HG03159 (cell line): ENCODE data around the gene ABHD15.

Experiments used
- ATAC-seq: cut with Tn5 transposase; IDR thresholded peaks from one replicate; pipeline ENCODE4 v1.9.1; 2021; ENCODE audit warnings: mild to moderate bottlenecking, moderate library complexity; ENCODE audit not compliant: unreplicated experiment

ABHD15 gene

DNA sequence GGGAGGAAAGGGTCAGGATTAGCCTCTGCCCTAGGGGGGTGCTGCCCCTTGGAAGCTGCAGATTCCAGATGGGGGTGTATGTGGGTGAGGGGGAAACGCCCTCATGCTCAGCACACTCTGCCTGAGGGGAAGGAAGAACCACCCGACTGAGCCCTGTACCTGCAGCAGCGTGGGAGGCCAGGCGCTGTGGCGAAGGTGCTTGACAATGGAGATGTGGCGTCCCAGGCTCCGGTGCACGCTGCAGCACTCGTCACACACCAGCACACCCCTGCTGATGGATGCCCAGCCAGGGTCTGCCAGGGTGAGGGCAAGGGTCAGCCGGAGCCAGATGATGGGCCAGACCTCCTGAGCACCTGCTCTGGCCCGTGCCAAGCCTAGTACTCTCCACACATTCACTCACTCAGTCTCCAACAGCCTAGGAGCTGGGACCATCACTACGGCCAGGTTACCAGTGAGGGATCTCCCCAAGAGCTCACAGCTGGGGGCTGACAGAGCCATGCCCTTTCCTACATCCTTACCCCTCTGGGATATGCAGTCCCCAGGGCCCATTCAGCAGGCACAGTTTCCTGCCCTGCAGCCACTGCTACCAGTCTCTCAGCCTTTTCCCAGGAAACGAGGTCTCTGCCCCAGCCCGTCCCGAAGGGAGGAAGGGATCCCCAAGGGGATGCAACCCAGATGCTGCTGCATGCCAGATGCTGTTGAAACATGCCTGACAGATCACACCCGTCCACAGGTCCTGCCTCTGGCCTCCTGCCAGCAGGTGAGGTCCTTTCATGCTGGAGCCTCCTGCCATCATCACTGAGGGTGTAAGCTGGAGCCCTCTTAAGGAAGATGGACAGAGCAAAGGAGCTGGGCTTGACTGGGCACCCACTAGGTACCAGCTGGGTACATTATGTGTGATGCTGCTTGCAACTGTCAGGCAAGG, 16.7 kb upstream of the ABHD15 start:
- no peak for ATAC-seq

DNA sequence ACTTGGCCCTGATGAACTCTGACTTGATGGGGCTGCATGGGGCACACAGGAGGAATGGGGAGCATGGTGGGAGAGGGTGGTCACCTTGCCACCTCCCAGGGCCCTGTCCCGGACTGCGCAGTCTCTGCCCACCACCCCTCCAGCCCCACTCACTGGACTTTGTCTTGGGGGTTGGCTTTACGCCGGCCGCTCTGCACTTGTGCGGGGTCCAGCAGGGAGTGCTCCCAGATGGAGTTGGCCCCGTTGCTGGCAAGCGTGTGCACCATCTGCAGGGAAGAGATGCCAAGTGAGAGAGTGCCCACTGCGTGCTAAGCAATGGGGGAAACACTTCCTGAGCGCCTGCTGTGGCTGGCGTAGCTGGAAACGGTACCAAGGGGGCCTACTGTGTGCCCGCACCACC, 15.9 kb upstream of the ABHD15 start:
- no peak for ATAC-seq

DNA sequence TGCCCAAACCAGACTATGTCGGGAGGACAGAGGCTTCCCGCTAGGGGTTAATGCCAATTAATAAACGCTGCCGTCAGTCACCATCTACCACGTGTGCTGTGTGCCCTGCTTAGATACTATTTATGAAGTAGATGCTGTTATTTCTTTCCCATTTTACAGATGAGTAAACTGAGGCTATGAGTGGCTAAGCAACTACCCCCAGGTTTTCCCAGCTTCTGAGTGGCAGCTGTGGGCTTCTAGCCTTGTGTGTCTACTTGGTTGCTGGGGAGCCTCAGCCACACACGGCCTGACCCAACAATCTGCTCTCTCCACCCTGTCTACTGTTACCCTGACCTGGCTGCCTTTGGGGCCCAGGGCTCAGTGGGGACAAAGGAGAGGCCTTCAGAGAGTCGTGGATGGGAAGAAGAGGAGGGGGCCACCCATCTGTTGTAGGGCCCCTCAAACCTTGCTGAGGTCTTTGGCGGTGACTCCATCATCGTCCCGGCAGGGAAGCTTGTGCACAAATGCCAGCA, 15.5 kb upstream of the ABHD15 start:
- no peak for ATAC-seq

DNA sequence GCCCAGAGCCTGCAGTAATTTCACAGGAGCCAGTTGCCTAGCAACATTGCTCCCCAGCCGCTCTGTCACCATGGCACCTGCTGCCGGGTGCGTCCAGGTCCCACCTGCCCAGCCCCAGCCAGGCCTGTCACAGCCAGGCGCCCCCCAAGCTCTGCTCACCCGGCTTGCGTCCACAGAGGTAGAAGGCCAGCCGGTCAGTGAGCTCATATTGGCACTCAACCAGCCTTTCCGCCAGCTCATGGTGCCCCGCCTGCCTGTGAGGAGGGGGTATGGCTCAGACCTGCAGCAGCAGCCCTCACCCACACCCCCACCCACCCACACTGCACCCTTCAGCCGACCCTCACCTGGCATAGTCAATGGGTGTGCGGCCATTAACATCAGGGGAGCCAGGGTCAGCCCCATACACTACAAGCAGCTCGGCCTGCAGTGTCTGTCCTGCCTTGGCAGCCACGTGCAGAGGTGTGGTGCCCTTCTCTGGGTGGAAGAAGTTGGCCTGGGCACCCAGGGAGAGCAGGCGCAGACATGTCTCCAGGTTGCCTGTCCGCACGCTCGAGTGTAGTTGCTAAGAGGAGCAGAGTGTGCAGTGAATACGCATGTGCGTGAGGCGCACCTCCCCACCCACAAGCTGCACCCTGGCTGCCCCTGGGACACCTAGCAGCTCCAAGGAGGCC, 14.9 kb upstream of the ABHD15 start:
- no peak for ATAC-seq

DNA sequence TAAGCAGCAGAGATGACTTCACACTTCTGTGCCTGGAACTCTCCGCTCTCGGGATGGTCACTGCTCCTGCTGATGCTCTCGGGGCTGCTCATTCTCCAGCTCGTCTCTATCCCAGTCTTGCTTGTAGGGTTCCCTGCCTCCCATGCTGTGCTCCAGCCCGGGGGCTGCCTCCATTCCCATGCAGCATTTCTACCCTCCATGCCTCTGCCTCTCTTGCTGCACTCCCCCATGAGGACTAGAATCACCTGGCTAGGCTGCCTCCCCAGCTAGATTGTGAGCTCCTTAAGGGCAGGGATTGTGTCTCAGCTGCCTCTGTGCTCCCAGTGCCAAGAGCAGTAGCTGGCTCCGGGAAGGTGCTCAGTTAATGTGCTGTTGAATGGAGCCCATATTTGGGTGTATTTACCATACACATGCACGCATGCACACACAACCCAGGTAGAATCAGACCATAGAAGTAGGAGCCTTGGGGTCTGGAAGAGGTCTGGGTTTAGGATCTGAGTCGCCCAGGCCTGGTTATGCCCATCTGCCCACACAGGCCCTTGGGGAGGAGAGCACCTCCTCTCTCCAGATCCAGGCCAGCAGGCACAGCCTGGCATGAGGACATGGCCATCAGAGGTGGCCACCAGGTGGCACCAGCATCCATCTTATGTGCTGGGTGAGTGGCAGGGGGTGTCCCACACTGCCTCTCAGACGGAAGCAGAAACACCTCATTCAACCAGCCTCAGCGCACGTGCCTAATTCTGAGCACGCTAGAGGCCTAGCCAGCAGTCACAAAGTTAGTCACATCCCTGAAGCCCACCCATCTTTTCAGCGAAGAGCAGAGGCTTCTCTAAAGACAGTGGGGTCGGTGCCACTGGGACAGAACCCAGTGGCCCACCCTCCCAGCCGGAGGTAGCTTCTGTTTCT, 13.3 kb upstream of the ABHD15 start:
- ATAC-seq, result no peak

DNA sequence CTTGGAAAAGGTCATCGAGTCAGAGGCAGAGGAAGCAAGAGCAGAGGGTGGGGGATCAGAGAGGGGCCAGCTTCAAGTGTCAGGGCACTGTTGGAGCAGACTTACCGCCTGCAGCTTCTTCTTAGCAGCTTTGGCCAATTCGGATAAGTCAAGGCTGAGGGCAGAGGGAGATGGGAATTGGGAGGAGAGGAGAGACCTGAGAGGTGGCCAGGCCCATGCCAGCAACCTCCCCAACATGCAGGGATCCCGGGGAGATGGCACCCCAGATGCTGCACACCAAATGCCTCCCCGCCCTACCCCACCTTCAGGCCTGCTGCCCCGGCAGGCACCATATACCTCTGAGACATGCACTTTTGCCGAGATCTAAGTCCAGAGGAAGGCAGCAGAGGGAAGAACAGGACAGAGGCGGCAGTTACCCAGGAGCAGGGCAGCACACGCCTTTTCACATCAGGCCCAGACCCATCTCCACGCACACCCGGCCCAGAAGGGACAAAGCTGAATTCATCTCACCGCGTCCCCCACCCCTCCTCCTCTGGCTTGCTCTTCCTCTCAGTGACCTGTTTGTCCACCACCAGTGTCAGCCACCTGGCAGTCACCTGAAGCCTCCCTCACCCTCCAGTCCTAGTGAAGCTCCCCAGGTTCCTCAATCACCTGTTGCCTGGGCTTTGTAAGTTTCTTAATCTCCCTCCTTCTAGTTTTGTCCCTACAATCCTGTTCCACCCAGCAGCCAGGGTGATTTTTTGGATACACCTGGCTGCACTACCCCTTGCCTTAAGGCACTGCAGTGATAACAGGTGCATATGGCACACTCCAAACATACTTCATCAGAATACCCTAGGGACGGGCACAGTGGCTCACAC, 12.0 kb upstream of the ABHD15 start:
- ATAC-seq, result no peak

DNA sequence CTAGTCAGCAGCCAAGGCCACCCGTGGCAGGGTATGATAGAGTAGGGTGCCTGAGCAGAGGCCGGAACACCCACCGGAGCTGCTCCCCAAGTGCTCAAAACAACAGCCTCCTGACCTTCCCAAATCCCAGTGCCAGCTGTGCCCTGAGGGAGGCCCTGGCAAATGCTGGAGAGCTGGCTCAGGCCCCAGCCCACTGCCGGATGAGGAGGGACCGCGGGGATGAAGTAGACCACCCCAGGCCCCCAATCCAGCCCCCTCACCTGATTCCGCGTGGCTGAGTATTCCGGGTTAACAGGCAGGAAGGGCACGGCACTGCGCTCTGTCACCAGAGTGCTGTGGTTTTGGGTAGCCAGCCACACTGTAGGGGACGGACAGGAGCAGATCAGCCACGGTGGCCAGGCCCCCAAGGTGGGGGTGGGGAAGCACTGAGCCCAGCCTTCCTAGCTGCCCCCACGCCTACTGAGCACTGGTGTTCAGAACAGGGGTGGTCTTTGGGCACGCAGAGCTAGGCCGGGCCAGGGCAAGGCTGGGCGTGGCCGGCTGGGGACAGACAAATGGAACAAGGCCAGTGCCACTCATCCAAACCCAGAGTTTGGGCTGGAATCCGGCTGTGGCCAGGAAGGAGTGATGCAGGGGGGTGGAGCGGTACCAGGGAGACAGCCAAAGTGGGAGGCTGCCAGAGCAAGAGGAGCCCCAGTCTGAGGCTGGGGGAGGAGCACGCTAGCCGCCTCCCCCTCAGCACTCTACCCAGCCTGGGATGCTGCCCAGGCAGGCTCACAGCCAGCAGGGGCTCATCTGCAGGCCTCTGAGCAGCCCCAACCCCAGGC, 10.8 kb upstream of the ABHD15 start:
- no peak for ATAC-seq

DNA sequence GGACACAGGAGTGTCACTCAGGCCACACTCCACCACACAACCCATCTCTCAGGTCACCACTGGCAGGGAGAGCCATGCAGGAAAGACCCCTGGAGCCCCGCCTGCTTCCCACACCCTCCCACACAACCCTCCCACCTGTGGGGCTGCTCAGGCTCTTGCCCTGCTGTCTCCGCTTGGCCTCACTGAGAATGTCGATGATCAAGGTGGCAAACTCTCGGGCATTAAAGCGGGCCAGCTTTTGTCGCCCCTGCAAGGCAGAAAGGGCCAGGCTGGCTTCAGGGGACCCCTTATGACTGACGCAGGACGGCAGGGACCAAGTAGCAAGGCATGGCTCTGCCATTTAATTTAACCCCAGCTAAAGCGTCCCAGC, 10.1 kb upstream of the ABHD15 start:
- no peak for ATAC-seq

DNA sequence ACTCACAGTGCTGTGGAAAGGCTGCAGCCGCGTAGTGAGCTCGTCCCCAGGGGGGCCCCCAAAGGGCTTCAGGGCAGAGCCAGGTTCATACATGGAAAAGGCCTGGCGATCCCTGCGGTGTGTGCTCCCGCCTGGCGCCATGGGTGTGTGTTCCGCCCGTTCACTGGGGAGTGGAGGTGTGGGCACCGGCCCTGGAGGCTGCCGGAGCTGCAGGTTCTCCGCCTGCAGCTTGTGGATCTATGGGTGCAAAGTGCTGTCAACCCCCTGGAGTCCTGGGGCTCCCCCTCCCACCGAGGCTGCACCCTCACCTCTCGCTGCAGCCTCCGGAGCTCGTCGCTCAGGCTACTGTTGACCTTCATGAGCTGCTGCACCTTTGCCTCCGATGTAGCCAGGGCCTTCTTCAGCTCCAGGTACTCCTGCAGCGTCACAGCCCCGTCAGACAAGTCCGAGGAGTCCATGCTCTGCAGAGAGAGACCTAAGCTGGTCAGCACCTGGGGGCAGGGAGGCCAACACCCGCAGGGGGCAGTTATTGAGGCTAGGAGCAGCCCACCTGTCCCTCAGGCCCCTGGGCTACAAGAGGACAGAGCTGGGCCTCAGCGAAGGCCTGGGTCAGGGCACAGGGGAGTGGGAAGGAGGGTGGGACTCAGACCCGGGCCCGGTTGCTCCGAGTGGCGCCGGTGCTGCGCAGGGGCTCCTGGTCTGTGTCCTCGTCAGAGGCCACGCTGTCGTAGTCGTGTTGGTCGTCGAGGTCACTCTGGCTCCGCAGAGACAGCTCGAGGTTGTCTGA, 9.6 kb upstream of the ABHD15 start:
- no peak for ATAC-seq

DNA sequence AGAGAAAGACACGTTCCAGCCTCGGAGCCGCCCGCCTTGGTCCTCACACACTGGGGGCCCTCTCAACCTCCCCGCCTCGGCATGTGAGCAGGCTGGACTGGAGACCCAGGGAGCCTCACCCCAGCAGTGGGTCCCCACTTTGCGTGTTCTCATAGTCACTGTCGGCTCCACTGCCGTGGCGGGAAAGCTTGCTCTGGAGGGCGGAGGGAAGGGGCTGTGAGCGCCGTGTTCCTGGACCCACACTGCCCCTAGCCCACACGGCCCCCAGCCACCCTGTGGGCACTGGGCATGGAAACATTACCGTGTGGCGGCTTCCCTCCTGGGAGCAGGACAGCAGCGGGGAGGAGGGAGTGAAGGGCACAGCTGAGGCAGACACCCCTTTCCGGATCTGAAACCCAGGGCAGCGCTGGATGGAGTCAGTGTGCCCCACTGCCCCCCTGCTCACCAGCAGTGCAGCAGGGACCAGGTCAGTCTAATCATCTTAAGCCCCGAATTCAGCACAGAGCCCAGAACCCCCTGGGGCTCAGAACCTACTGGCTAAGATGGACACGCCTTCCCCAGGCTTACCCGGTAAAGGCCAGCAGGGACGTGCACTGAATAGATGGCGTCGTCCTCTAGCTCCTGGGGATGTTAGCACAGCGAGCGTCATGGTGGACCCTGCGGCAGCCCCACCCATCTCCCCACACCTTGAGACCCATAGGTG, 8.8 kb upstream of the ABHD15 start:
- no peak for ATAC-seq

DNA sequence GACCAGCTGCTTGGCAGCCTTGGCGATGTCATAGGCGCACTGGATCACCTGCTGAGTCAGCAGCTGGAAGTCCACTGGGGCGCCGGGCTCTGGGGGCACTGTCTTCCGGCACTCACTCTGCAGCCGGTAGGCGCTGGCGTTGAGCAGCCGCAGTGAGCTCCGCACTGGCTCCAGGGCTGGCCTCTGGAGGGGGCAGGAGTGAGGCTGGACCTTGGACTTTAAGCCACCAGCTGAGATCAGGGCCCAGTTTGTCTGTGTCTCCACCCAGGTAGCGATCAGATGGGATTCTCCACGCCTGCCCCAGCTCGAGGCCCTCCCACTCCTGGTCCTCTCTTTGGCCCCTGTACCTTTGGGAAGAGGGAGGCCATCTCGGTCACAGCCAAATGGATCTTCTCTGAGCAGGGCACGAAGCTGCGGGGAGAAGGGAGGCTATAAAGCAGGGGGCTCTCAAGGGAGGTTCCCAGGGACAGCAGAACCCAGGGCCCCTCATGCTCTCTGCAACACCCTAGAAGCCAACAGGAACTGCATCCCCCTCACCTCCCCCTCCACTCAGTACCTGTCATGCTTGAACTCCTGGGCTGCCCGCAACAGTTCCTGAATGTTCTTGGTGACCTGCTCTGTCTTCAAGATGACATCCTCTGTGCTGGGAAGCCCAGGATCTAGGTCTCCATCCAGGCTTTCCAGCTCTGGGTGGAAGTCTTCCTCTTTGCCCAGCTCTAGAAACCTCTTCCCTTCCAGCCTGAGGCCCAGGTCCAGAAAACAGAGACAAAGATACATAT, 8.1 kb upstream of the ABHD15 start:
- ATAC-seq, result no peak

DNA sequence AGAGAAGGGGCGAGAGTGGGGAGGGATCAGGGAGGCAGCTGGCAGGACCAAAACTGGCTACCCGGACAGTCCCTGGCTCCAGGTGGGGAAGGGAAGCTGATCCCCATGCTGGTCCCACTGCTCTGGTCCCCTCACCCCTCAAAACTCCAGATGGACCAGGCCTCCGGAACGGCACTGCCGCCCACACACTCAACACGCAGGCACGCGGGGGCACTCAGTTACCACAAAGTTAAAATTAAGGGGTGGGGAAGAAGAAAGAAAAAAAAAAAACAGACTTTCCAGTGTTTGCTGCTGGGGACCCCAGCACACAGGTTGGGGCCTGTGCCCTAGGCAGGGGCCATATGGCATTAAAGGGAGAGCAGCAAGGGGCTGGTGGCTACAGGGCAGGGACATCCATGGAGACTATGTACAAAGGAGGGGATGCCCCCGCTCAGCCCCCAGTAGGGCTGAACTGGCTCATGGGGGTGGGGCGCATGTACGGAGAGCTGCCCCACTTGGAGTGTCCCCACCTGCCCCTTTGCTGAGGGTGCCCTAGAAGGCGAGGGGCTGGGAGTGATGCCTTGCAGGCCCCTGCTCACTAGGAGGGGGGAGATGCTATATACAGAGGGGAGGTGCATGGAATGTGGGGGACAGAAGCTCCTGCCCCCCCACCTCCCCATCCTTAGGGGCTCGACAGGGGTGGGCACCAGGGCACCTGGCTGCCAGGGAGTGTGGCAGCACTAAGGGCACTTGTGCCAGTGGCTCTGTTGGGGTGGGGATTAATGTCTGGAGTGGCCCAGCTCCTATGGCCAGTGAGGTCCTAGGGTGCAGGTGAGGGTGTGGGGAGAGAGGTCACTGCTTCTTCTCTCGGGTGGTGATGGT, 7.3 kb upstream of the ABHD15 start:
- ATAC-seq, result no peak

DNA sequence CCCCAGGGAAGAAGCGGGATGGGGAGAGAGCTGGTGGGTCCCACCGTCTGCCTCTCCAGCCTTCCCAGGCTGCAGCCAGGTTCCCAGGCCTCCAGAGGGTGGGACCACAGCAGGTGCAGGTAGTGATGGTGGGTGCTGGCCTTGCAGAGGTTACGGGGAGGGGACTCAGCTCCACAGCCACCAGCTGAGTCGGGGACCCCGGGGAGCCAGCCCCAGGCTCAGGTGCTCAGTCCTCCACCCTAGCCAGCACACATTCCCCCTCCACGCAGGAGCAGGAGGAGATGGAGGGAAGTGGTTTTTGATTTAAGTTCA, 6.7 kb upstream of the ABHD15 start:
- no peak for ATAC-seq

DNA sequence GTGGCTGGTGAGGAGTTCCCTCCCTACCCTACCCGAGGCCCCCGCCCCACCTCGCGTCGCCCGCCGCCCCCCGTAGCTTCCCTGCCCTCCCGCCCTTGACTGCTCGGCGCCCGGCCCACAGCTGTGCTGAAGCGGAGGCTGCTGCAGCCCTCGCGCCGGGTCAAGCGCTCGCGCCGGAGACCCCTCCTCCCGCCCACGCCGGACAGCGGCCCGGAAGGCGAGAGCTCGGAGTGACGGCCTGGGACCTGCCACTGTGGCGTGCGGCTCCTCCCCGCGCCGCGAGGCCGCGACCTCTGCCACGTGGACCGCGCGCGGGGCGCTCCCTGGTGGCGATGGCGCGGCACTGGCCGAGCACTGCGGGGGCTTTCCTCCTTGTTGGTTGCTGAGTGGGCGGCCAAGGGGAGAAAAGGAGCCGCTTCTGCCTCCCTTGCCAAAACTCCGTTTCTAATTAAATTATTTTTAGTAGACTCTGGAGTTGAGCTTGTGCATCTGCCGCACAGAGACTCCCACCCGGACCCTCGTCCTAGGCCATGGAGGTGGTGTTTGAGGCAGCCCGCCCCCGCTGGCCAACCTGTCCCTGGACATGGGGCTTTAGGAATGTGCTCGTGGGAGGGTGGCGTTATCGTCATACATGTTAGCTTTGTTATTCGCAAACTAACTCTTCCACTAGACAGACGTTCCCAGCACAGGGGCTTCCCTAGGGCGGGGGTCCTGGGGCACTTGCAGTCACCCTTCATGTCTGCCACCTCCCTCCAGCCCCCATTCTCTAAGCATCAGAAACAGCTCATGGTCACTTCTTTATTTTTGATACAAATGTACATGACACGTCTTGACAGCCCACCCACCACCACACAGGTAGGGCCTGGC, 6.1 kb upstream of the ABHD15 start:
- ATAC-seq, result no peak

DNA sequence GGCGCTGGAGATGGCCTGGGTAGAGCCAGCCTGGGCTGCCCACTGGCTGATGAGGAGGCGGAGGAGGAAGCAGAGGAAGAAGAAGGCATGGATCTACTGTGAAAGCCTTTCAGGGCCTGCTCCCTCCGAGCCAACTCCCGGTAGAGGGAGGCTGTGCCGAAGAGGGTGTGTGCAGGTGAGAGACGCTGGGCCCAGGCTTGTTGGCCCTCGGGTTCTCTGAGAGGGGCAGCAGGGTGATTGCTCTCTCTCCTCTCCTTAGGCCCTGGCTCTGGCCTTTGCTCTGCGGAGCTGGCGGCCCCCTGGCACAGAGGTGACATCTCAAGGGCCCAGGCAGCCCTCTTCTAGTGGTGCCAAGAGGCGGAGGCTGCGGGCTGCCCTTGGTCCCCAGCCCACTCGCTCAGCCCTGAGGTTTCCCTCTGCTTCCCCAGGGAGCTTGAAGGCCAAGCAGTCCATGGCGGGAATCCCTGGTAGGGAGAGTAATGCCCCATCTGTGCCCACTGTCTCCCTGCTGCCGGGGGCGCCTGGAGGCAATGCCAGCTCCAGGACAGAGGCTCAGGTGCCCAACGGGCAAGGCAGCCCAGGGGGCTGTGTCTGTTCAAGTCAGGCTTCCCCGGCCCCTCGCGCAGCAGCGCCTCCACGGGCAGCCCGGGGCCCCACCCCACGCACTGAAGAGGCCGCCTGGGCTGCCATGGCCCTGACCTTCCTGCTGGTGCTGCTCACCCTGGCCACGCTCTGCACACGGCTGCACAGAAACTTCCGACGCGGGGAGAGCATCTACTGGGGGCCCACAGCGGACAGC, 5.2 kb upstream of the ABHD15 start:
- ATAC-seq, result no peak
